Measurements from ENCODE around the gene EHD2.

- TF ChIP-seq CTCF (conservative IDR thresholded peaks at IDR 0.05 in 1 of 2, IDR thresholded peaks at IDR 0.05 in 1 of 2; ENCODE audit: low read depth in 1 of 2, low read length in 2 of 2) (no peak), EZH2 (IDR thresholded peaks at IDR 0.05; ENCODE audit: low read length, missing control alignments) (no peak)
Observed at GRCh38 chr19:47679922-47680857, 33.0 kb upstream of the EHD2 start.
